Measurements from ENCODE around the gene C1orf174.
"Not testable (repeated sequence)": the region's sequence is repeated elsewhere in the genome, so short reads cannot be mapped to it uniquely, and the experiment has no call there.

Gene C1orf174

DNA sequence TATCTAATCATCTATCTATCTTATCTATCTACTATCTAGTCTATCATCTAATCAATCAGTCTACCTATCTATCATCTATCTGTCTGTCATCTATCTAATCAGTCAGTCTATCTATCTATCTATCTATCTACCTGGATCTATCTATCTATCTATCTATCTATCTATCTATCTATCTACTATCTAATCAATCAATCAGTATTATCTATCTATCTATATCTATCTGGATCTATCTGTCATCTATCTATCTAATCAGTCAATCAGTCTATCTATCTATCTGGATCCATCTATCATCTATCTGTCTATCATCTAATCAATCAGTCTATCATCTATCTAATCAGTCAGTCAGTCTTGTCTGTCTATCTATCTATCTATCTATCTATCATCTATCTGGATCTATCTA is 26.9 kb upstream of the C1orf174 start:
- in situ Hi-C loops (cut with MboI; ENCODE audit: low sequenced_read_pairs) = no loop called here

DNA sequence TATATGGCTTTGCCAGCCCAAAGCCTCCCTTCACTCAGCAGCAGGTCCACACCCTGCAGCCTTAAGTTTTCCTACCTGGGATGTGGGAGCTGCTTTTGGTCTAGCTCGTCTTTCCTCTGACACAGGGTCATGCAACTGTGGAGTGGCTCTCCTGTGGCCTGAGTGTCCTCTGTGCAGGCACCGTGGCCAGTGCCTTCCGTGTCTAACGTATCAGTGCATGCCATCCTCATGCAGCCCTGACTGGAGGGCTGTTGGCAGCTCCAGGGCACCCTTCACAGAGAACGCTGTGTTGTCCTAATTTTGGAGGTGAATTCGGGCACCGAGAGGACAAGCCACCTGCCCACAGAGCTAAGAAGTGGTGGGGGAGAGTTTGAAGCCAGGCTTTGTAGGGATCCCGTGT is 25.7 kb upstream of the C1orf174 start:
- in situ Hi-C loops (cut with MboI; ENCODE audit: low sequenced_read_pairs) = no loop called here

DNA sequence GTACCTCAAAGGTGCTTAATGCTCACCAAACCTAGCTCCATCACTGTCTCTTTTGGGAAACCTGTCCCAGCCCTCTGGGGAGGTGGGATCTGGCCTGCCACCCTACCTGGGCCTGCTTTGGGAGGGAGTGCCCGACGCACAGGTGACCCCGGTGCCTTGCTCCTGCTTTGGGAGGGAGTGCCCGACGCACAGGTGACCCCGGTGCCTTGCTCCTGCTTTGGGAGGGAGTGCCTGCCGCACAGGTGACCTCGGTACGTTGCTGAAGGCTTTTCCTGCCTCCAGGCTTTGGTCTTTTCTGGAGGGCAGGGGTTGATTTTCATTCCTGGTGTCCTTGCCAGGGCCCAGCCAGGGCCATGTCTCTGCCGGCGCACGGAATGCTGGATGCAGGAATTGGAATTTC is 25.2 kb upstream of the C1orf174 start:
- in situ Hi-C loops (cut with MboI; ENCODE audit: low sequenced_read_pairs) = no loop called here

DNA sequence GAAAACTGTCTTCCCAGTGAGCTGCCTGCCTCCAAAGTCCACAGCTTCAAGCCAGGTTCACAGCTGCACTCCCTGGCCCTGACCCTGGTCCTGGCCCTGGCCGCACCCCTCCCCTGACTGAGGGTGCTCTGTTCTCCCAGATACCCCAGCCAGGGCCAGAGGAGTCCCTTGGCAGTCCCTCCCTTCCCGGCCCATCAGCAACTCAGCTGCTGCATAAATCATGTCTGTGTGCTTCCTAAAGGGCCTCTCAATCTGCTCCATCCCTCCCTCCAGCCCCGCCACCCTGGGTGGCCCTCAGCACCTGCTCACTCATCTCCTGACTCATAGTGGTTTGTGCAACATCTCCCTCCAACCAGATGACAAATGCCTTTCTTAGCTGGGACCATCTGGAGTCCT is 24.8 kb upstream of the C1orf174 start:
- in situ Hi-C loops (cut with MboI; ENCODE audit: low sequenced_read_pairs) = no loop called here

DNA sequence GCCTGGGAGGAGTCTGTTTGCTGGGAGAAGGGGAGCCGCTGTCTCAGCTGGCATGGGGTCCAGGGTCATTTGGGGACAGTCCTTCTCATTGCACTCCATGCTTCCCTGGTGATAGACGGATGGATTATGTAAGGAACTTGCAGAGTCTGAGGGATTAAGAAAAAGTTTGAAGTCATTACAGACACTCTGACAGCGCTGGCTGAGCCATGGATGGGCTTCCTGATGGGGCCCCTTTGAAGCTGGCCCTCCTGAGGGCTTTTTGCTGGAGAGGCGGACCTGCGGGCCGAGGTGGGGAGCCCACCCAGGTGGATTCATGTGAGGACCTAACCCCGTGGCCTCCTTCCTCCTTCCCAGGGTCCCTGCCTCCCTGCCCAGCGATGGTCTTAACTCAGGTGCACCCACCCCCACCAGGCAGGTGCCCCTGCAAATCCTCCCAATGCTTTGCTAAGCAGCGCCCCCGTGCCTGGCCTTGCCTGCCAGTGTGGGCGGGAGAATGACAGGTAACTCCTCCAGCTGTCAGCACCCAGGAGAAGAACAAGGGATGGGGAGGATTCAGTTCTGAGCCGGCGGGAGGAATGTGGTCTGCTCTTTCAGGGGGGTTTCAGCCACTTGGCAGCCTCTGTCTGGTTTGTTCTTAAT is 24.2 kb upstream of the C1orf174 start:
- in situ Hi-C loops (cut with MboI; ENCODE audit: low sequenced_read_pairs) = no loop called here

DNA sequence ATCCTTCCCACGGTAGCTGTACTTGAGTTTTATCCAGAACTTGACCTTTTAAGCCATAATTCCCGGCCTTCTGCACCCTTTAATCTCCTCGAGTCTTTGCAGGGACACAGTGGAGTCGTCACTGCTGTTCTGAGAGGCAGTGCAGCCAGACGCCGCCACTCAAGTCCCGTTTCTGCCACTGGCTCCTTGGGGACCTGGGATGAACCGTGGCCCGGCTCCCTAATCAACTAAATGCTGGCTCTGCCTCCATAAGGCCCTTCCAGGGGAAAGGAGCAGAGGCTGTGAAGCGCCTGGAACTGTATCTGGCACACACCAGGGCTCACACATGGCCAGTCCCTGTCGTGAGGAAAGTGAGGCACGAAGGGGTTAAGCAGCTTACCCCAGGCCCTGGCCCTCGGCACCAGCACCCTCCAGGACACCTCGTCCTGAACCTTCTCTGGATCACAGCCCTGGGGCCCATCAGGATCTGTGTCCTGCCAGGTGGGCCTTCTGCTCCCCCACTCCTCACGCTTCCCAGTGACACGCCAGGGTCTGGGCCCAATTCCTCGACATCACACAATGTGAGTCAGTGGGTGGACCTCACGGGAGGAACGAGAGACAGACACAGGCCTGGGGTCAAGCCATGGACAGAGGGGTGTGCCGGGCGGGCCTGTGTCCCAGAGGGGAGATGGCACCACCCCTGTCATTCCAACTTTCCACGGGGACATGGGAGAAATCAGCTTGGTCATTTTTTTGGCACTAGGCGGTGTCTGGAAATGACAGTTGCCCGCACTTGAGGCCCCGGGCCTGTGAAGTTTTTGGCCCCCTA is 23.5 kb upstream of the C1orf174 start:
- in situ Hi-C loops (cut with MboI; ENCODE audit: low sequenced_read_pairs) = no loop called here

DNA sequence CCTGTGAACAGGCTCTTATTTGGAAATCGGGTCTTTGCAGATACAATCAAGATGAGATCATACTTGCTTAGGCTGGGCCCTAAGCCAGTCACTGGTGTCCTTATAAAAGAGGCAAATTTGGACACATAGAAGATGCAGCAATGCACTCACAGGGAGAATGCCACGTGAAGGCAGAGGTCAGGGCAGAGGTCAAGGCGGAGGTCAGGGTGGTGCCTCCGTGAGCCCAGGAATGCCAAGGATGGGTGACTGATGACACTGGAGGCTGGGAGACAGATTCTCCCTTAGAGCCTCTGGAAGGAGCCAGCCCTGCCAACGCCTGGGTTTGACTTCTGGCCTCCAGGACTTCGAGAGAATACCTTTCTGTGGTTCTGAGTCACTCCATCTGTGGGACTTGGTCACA is 22.8 kb upstream of the C1orf174 start:
- in situ Hi-C loops (cut with MboI; ENCODE audit: low sequenced_read_pairs) = no loop called here

DNA sequence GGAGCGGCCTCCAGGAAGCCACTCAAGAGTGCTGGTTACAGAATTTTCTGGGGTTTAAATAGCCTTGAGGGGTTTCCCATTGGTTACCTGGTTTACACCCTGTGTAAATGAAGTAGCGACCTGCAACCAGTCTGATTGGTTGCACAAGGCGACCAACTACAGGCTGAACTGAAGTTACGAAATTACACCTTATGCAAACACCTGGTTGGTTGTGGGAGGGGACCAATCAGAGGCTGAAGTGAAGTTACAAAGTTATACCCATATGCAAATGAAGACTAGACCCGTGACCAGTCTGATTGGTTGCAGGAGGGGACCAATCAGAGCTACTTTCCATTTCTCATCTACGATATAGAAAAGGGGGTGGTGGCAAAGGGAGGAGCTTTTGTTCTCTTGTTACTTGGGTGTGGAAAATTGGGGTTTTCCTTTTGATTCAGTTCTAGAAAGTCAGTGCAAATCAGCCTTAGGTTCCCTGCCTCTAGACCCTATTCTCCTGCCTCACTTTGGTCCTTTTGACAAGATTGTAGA is 22.2 kb upstream of the C1orf174 start:
- in situ Hi-C loops (cut with MboI; ENCODE audit: low sequenced_read_pairs) = no loop called here

DNA sequence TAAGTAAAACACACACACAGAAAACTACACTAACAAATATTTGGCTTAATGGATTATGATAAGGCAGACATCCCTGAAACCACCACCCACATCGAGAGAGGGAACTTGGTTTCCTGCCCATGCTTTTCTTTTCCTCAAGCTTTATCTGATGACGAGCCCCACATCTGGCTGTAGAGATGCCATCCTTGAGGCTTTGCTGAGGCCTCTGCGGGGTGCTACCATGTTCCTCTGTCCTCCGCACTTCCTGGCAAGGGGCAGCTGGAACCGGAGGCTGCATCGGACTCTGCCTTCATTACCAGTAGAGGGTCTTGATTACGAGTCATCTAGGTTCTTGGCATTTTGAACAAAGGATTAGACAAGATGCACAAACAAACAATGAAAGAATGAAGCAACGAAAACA is 21.7 kb upstream of the C1orf174 start:
- in situ Hi-C loops (cut with MboI; ENCODE audit: low sequenced_read_pairs) = no loop called here

DNA sequence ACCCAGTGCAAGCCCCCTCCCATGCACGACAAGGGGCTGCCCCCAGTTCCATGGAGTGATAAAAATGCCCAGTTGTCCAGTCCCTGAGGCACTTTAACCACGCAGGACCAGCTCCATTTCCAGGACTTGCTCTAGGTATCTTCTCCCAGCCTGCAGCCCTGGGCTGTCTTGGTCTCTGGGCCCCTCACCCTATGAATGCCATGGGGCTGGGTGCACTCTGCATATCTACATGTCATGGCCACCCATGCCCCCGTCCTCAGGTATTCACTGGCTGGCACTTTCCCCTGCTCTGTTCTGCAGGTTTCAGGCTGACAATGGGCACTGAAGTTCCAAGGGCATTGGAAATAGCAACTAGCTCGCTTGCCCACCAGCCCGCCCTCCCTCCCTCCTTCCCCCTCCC is 19.6 kb upstream of the C1orf174 start:
- in situ Hi-C loops (cut with MboI; ENCODE audit: low sequenced_read_pairs) = no loop called here

DNA sequence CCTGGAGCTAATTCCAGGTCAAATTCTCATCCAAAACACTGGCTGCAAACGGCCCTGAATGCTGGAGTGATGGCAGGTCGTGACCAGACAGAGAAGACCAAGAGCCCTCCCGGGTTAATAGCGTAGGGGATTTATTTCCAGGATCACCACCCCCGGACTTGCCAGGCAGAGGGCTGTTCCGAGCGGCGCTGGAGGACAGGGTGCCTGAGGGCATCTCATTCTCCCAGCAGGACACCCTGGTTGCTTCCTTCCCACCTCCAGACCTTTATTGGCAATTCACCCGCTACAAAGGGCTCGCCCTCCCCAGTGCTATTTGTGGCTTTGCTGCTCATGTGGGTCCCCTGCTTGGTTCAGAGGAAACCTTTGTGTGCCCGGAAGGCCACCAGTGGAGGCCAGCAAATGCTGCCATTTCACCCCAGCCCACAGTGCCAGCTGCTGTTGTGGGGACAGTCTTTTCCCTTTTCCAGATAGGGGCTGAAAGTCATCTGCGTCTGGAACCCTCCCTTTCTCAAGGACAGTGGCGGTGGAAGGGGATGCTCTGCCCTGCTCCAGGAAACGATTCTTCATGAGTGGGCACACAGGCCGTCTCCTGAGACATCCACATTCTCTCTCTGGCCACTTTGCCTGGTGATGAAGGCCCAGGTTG is 19.0 kb upstream of the C1orf174 start:
- in situ Hi-C loops (cut with MboI; ENCODE audit: low sequenced_read_pairs) = no loop called here

DNA sequence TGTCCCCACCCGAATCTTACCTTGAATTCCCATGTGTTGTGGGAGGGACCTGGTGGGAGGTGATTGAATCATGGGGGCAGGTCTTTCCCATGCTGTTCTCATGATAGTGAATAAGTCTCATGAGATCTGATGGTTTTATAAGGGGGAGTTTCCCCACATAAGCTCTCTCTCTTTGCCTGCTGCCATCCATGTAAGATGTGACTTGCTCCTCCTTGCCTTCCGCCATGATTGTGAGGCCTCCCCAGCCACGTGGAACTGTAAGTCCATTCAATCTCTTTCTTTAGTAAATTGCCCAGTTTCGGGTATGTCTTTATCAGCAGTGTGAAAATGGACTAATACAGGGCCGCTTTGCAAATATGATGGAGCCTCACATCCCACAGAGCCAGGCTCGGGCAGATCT is 18.3 kb upstream of the C1orf174 start:
- in situ Hi-C loops (cut with MboI; ENCODE audit: low sequenced_read_pairs) = not testable (repeated sequence)

DNA sequence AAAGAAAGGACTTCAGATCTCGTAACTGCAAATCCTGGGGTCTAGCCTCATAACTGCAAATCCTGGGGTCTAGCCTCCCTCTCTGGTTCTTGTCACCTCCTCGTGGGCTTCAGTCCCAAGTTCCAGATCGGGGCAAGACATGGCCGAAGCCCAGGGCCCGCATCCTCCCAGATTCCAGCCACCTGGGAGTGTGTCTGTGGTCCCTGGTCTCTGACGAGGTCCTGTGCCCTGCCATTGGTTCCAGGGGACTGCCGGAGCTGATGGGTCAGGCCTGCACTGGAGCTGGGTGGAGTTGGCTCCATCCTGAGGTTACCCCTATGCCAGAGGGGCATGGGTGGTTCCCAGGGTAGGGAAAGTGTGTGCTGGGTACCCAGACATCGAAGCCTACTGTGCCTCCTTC is 17.7 kb upstream of the C1orf174 start:
- in situ Hi-C loops (cut with MboI; ENCODE audit: low sequenced_read_pairs) = no loop called here

DNA sequence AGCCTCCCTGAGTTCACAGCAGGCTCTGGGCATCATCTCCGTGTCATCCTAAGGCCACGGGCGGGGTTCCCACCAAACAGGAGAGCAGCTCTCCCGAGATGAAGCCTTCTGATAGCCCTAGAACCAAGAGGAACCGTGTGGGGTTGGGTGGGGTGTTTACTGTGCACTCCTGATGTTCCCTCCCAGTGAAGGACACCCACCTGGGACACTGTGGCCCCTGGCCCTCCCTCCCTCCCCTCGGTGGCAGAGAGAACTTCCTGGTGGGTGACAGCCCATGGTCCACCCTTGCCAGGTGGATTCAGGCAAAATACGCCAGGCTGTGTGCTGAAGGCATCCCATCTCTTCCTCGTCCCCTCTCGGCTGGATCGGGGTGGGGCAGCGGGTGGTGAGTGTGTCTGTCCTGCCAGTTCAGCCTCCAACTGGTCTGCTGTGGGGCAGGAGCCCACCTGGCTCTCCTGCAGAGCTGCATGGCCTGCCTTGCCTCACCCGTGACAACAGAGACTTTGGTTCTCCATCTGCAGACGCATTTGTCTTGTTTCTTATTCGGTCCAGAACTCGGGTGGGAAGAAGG is 15.6 kb upstream of the C1orf174 start:
- in situ Hi-C loops (cut with MboI; ENCODE audit: low sequenced_read_pairs) = no loop called here

DNA sequence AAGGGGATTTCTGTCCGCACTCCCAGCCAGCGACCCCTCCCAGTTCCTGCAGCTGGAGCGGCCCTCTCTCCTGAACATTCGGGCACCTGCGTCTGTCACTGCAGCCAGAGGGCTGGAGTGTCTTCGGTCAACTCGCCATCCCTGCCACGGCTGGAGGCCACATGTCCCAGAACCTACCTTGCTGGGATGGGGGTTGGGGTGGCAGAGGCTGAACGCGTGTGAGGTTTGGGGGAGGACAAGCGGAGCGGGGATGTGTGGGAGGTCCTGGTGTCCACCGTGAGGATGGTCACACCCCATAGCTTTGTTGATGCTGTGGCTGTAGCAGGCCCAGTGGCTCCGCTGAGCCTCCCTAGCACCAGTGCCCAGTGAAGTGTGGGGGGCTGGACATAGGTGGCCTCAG is 14.8 kb upstream of the C1orf174 start:
- in situ Hi-C loops (cut with MboI; ENCODE audit: low sequenced_read_pairs) = no loop called here

DNA sequence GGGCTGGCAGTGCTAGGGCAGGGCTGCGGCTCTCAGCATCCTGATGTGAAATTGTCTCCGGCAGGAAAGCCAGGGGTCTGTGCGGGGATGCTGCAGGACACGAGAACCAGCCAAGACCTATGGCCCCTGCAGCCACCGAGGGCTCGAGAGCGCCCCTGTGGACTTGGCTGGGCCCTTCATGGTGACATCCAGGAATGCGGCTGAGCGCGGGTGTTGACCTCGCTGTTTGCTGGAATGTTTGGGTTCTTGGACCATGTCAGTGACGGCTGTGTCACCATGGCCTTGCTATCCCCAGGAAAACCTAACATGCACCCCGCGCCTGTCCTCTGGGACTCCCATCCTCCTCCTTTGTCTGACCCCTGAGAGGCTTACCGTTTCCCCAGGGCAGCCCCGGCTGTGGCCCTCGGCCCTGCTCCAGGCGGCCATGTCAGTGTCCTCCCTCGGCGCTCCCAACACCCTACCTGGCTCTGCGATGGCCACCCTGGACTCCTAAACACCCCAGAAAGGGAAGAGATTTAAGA is 14.3 kb upstream of the C1orf174 start:
- in situ Hi-C loops (cut with MboI; ENCODE audit: low sequenced_read_pairs) = no loop called here

DNA sequence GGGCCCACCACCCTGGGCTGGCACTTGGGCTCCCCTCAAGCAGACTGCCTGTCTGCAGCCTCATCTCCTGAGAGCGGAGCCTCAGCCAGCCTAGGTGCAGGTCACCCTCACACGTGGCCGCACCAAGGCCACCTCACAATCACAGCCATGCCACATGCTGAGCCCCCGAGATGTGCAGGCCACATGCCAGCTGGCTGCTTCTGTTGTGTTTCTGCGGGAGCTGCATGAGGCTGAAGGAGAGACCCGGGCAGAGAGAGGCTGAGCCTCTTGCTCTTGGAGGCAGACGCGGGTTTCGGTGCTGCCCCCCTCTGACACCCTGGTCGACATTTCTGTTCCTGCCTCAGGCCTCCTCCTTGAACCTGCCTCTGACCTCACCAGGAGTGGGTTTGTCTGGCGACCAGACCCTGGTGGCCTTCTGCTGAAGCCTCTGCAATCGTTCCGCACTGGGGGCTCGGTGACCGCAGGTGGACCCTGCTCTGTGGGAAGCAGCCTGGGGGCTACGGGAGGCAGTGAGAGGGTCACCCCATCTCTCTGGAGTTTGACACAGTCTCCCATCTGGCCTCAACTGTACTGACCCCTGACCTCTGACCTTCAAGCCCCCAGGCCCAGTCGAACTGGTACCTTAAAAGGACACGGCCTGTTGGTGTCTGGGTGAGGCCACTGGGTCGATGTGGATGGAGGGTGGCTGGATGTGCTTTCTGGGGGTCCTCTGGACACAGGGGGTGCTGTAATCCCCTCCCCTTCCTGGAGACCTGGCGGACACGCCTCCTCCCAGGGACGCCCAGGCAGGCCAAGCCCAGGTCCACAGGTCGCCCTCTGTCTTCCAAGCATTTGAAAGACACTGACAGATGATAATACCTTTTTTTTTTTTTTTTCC is 13.0 kb upstream of the C1orf174 start:
- in situ Hi-C loops (cut with MboI; ENCODE audit: low sequenced_read_pairs) = no loop called here

DNA sequence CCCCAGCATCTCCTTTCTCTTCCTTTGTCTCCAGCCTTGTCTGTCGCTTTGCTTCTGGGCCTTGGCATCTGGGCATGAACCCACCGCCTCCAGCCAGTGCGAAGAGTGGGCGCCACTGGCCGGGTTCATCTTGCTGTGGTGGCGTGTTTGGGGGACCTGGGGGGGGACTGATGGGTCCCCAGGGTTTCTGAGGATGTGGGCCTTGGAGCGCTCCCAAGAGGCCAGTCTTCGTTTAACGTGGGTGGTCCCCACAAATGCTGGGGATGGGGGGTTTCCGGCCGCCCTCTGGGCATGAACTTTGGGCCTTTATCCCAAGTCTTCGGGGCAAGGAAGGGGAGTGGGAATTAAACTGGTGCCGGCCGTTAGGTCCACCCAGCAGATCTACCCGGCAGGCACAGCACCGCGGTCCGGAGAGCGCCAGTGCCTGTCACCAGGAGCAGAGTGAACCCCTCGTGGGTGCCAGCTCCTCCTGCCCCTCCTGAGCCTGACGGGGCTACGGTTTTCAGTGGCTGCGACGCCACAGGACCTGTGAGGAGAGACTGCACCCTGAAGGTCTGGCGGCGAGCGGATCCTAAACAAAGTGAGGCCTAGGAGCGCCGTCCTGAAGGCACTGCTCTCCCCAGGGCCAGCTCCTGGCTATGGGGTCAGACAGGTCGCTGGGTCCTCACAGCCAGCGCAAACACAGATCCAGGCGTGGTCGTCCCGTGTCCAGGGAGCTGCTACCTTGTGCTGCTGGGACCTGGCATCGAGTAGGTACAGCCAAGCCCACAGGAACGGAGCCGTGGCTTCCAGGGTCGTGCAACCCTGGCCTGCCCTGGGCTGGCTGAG is 12.1 kb upstream of the C1orf174 start:
- in situ Hi-C loops (cut with MboI; ENCODE audit: low sequenced_read_pairs) = no loop called here

All from HL-60/S4 treated with phorbol 12-myristate 13-acetate at 8.2 ng/mL for 4 days and 3 days (cell line).